ENCODE measurements around the gene SPATA6L. TPM values are rescaled to one million over a fixed set of nuclear protein-coding genes. Genes with fewer than 3 reads are reported as not detected.

The SPATA6L gene
- total and polyA plus RNA-seq, 2 of the 13 experiments (the other 11 are each of a cell fraction or from before 2014, with no cell fraction given) = 1.1 to 1.9 TPM

- TF ChIP-seq MNT (IDR thresholded peaks at IDR 0.05) = no peak
- TF ChIP-seq MLXIP (CRISPR knock-in tag; IDR thresholded peaks at IDR 0.05; ENCODE audit: borderline replicate concordance) = no peak
- no peak for TF ChIP-seq BORCS8-MEF2B (CRISPR knock-in tag; IDR thresholded peaks at IDR 0.05)
- TF ChIP-seq SP140L (CRISPR knock-in tag; IDR thresholded peaks at IDR 0.05; ENCODE audit: borderline replicate concordance) = no peak
- no peak for TF ChIP-seq FOXA3 (CRISPR knock-in tag; IDR thresholded peaks at IDR 0.05)
- peak; percentile 60; the same call in 1 of the 2 replicates for TF ChIP-seq MIXL1 (CRISPR knock-in tag; IDR thresholded peaks at IDR 0.05)
- TF ChIP-seq POLR2AphosphoS2 (IDR thresholded peaks at IDR 0.05; ENCODE audit: low read depth, low read length) = no peak
- no peak for TF ChIP-seq HMGXB3 (CRISPR knock-in tag; IDR thresholded peaks at IDR 0.05; ENCODE audit: borderline replicate concordance)
- no peak for TF ChIP-seq THAP9 (CRISPR knock-in tag; IDR thresholded peaks at IDR 0.05; ENCODE audit: borderline replicate concordance)
- no peak for TF ChIP-seq KAT2B (IDR thresholded peaks at IDR 0.05; ENCODE audit: borderline replicate concordance, low read depth, low read length)
- TF ChIP-seq ZNF770 (CRISPR knock-in tag; IDR thresholded peaks at IDR 0.05) = no peak
- TF ChIP-seq ZNF350 (CRISPR knock-in tag; IDR thresholded peaks at IDR 0.05; ENCODE audit: borderline replicate concordance, low read depth) = no peak
- TF ChIP-seq DDIT3 (CRISPR knock-in tag; IDR thresholded peaks at IDR 0.05) = no peak
- TF ChIP-seq SNAPC2 (CRISPR knock-in tag; IDR thresholded peaks at IDR 0.05) = no peak
- TF ChIP-seq SOX5 (CRISPR knock-in tag; IDR thresholded peaks at IDR 0.05; ENCODE audit: borderline replicate concordance) = no peak
Observed at GRCh38 chr9:4604678-4605095, 61.6 kb downstream of the SPATA6L start (continued).

Data from HepG2 (cell line).